ENCODE measurements around the gene HENMT1.
"Not testable (repeated sequence)": the region's sequence is repeated elsewhere in the genome, so short reads cannot be mapped to it uniquely, and the experiment has no call there.

HENMT1 gene

GRCh38 chr1:108661030-108661609 lies at the start of gene HENMT1:
HENMT1 (minus strand) TSS chr1:108661093; CDS start chr1:108659884, 1,209 bp downstream.
- POLR2A ChIA-PET, result interaction anchor here (0.6 to 1.0 kb wide), 3 partner anchors 31 to 1164 kb away, joined by 3 to 5 read pairs (median 3); partner anchors contain the start of genes PRPF38B and WDR47
- peak; percentile 79 for DNase-seq (ENCODE audit: extremely low spot score)
- CTCF ChIA-PET, result interaction anchor here (1.0 to 2.1 kb wide), 3 partner anchors 17 to 167 kb away, joined by 3 to 12 read pairs (median 3); no protein-coding TSS in a partner anchor
- no peak for TF ChIP-seq CTCF (IDR thresholded peaks at IDR 0.05; ENCODE audit: control extremely low read depth, extremely low read depth, low read depth, missing control alignments)

DNA sequence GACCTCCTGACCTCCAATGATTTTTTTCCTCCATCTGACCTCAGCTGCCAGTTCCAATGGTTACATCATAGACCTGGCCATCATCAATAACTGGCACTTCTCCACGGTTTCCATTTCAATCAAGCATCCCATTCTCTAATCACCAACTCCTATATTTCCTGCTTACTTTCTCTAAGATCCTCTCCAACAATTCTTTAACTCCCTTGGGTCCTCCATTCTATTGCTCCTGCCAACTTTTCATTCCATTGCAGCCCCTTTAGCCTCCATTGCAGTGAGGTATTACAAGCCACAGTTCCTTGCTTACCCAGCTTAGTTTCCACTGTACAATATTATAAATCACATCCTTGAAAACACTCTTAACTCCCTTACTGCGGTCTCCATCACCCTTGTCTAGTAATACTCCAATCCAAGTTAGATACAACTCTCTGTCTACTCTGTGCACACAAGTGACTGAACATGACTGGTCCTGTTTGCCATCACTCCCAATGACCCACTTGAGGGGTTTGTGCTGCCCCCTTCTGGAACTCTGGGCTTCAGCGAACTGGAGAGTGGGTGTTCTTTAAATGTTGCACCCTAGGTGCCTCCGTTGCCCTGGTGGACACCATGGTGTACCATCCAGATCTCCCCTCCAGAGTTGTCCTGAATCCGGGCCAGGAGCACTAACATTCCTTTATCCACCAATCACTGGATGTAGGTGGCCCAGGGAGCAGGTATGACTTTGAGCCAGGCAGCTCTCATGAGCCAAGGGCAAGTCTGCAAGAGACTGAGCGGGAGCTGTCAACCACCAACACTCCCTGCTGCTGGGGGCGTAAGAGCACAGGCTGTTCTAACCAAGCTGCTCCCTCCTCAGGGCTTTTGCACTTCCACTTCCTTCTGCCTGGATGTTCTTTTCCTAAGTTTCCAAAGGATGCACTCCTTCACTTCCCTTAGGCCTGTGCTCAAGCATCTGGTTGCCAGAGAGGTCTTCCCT lies 48.1 kb upstream of the HENMT1 start:
- POLR2A ChIA-PET, result no interaction called here

GRCh38 chr1:108706643-108707042 lies 45.8 kb upstream of the HENMT1 start:
- CTCF ChIA-PET, result interaction anchor here (1.6 kb wide), 1 partner anchor 17 kb away, joined by 3 read pairs; no protein-coding TSS in a partner anchor
- TF ChIP-seq CTCF (IDR thresholded peaks at IDR 0.05; ENCODE audit: control extremely low read depth, extremely low read depth, low read depth, missing control alignments), result no peak
- no peak for DNase-seq (ENCODE audit: extremely low spot score)
- POLR2A ChIA-PET, result no interaction called here

More for the DNA sequence above, 48.1 kb upstream of the HENMT1 start:
- TF ChIP-seq CTCF (IDR thresholded peaks at IDR 0.05; ENCODE audit: control extremely low read depth, extremely low read depth, low read depth, missing control alignments), result peak; percentile 23
- no peak for DNase-seq (ENCODE audit: extremely low spot score)
- CTCF ChIA-PET, result interaction anchor here (0.8 to 1.7 kb wide), 9 partner anchors 8 to 196 kb away, joined by 3 to 10 read pairs (median 4); partner anchors contain the start of gene PRPF38B

- ChIA-PET POLR2A (interaction anchor here (1.5 kb wide), 1 partner anchor 13 kb away, joined by 4 read pairs; no protein-coding TSS in a partner anchor), CTCF (interaction anchor here (1.3 to 2.2 kb wide), 2 partner anchors 12 to 144 kb away, joined by 3 to 7 read pairs; partner anchors contain the start of genes EEIG2 and PRPF38B)
- DNase-seq (ENCODE audit: extremely low spot score), result no peak
- TF ChIP-seq CTCF (IDR thresholded peaks at IDR 0.05; ENCODE audit: control extremely low read depth, extremely low read depth, low read depth, missing control alignments), result no peak
Observed at GRCh38 chr1:108704496-108704895, 43.6 kb upstream of the HENMT1 start.

DNA sequence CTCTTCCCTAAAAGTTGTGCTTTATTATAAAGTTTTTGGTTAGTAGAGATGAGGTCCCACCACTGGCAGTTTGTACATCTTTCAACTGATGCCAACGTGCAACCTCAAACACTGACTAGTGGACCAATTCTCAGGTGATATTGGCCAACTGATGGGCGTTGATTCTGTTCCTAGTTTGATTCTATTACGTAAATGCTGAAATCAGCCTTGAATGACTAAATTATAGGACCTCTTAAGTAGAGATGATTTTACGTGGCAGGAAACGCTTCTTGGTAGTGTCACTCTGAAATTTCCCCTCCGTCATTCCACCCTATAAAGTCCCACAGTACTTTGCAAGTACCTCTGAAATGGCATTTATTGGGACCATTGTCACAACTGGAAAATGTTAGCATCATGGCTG lies 43.0 kb upstream of the HENMT1 start:
- TF ChIP-seq CTCF (IDR thresholded peaks at IDR 0.05; ENCODE audit: control extremely low read depth, extremely low read depth, low read depth, missing control alignments), result no peak
- CTCF ChIA-PET, result interaction anchor here (2.2 kb wide), 1 partner anchor 12 kb away, joined by 7 read pairs; the partner anchor contains the start of gene PRPF38B
- POLR2A ChIA-PET, result no interaction called here
- DNase-seq (ENCODE audit: extremely low spot score), result no peak

DNA sequence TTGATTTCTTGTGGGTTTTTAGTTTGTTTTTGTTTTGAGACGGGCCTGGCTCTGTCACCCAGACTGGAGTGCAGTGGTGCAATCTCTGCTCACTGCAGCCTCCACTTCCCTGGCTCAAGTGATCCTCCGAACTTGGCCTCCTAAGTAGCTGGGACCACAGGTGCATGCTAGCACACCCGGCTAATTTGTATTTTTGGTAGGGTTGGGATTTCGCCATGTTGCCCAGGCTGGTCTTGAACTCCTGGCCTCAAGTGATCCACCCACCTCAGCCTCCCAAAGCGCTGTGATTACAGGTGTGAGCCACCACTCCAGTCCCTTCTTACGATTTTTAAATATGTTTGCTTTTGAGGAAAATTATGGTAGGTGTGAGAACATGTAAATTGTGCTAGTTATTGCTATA lies 41.2 kb upstream of the HENMT1 start:
- DNase-seq (ENCODE audit: extremely low spot score); CTCF ChIA-PET: not testable (repeated sequence)
- POLR2A ChIA-PET, result interaction anchor here (1.8 kb wide), 1 partner anchor 9 kb away, joined by 10 read pairs; the partner anchor contains the start of gene PRPF38B
